LNCAP (cell line): ENCODE data around the gene PRR30.

Experiments used
- TF ChIP-seq, protein P1 (sequence below): fragments of 450-650 bp; IDR thresholded peaks from 2 replicates; pipeline ENCODE4 v1.5.1; 2017; ENCODE audit warnings: mild to moderate bottlenecking

The PRR30 gene

DNA sequence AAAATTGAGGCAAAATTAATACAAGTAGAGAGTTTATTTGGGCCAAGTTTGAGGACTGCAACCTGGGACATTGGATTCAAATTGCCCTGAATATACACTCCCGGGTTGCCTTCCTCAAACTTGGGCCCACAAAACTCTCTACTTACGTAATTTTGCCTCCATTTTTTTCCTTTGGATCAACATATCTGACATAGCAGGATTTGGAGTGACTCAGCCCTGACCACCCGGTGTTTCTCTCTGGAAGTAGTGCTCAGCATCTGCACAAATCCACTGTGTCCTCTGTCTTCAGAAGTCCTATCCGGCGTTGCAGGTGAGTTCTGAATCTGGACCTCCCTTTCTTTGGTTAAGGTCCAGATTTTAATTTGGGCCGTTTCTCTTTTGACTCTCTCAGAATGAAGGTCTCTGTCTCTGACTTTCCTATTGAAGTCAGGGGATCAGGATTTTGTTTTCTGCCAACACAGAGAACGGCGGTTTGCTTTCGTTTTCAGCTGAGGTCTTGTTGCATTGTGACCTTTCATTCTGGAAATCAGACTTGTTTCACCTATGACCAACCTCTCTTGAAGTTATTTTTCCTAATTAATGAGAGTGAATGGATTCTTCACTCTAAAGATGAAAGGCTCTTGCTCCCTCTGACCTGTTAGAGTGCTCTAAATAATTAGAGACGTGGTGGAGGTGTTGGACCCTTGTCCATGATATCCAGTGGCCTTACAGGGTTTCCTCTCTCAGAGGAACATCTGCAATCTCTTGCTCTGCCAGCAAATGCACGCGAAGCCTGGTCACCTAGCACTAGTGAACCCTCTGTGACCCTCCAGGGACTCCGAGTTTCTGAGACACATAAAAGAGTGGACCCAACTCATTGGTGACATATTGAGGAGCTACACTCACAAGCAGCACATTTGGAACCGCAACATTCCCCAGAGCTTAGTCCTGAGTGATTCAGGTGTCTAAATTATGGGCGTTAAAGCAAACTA, 23.2 kb upstream of the PRR30 start:
- TF ChIP-seq, protein P1, sequence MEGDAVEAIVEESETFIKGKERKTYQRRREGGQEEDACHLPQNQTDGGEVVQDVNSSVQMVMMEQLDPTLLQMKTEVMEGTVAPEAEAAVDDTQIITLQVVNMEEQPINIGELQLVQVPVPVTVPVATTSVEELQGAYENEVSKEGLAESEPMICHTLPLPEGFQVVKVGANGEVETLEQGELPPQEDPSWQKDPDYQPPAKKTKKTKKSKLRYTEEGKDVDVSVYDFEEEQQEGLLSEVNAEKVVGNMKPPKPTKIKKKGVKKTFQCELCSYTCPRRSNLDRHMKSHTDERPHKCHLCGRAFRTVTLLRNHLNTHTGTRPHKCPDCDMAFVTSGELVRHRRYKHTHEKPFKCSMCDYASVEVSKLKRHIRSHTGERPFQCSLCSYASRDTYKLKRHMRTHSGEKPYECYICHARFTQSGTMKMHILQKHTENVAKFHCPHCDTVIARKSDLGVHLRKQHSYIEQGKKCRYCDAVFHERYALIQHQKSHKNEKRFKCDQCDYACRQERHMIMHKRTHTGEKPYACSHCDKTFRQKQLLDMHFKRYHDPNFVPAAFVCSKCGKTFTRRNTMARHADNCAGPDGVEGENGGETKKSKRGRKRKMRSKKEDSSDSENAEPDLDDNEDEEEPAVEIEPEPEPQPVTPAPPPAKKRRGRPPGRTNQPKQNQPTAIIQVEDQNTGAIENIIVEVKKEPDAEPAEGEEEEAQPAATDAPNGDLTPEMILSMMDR, result no peak

DNA sequence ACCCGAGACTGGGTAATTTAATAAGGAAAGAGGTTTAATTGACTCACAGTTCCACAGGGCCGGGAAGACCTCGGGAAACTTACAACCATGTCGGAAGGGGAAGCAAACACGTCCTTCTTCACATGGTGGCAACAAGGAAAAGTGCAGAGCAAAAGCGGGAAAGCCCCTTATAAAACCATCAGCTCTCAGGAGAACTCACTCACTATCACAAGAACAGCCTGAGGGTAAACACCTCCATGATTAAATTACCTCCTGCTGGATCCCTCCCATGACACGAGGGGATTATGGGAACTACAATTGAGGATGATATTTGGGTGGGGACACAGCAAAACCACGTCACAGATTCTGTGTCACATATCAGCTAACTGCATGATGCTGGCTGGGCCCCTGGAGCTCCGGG, 21.0 kb upstream of the PRR30 start:
- TF ChIP-seq, protein P1, result no peak

GRCh38 chr2:27159271-27159670, 20.1 kb upstream of the PRR30 start:
- TF ChIP-seq, protein P1, result no peak

DNA sequence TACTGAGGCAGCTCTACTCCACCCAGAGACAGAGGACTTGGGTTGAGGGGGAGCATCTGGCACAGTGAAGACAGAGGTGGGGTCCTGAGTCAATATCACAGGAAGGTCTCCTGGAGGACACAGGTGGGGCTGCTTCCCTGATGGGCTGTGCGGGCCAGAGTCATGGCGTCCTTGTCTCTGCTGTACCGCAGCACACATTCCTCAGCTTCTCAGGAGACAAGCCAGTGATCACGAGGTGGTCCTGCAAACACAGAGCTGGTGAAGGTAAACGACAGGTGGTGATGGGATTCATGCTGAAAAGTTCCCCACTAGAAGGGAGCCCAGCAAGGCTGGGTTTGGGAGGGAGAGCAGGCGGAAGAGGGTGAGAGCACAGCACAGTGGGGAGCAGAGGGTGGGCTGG, 19.3 kb upstream of the PRR30 start:
- TF ChIP-seq, protein P1, result no peak

GRCh38 chr2:27155069-27155520, 15.9 kb upstream of the PRR30 start:
- TF ChIP-seq, protein P1, result no peak

DNA sequence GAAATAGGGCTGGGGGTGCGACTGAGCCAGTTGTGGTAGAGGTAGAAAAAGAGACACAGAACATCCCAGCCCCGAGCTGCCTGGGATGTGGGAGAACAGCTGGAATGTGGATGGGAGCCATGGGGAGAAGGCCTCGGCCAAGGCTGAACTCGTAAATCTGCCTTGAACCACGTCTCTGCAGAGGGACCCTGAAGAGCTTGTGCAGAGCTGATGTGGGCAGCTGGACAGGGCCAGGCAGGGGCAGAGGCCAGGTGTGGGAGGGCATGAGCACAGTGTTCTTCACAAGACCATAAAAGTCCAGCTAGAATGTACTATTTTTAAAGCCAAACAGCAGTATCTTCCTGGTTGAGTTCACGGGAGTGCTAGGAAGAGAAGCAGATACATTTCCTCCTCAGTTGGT, 15.3 kb upstream of the PRR30 start:
- TF ChIP-seq, protein P1, result no peak

GRCh38 chr2:27152796-27153464, 13.7 kb upstream of the PRR30 start:
- TF ChIP-seq, protein P1, result no peak
